C4-2B (cell line): ENCODE data around the gene DISP3.

ENCODE experiments used
- H3K27ac ChIP-seq: fragments of 450-650 bp; 2 replicates; pipeline ENCODE4 v1.5.1; 2017
- CTCF ChIP-seq: fragments of 450-650 bp; conservative IDR thresholded peaks from 2 replicates; pipeline ENCODE4 v1.5.1; 2017; ENCODE audit warnings: mild to moderate bottlenecking
- ZFX ChIP-seq: fragments of 450-650 bp; IDR thresholded peaks from 2 replicates; pipeline ENCODE4 v1.6.1; 2017

Gene DISP3, protein sequence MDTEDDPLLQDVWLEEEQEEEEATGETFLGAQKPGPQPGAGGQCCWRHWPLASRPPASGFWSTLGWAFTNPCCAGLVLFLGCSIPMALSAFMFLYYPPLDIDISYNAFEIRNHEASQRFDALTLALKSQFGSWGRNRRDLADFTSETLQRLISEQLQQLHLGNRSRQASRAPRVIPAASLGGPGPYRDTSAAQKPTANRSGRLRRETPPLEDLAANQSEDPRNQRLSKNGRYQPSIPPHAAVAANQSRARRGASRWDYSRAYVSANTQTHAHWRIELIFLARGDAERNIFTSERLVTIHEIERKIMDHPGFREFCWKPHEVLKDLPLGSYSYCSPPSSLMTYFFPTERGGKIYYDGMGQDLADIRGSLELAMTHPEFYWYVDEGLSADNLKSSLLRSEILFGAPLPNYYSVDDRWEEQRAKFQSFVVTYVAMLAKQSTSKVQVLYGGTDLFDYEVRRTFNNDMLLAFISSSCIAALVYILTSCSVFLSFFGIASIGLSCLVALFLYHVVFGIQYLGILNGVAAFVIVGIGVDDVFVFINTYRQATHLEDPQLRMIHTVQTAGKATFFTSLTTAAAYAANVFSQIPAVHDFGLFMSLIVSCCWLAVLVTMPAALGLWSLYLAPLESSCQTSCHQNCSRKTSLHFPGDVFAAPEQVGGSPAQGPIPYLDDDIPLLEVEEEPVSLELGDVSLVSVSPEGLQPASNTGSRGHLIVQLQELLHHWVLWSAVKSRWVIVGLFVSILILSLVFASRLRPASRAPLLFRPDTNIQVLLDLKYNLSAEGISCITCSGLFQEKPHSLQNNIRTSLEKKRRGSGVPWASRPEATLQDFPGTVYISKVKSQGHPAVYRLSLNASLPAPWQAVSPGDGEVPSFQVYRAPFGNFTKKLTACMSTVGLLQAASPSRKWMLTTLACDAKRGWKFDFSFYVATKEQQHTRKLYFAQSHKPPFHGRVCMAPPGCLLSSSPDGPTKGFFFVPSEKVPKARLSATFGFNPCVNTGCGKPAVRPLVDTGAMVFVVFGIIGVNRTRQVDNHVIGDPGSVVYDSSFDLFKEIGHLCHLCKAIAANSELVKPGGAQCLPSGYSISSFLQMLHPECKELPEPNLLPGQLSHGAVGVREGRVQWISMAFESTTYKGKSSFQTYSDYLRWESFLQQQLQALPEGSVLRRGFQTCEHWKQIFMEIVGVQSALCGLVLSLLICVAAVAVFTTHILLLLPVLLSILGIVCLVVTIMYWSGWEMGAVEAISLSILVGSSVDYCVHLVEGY (N-terminal part only)

DNA sequence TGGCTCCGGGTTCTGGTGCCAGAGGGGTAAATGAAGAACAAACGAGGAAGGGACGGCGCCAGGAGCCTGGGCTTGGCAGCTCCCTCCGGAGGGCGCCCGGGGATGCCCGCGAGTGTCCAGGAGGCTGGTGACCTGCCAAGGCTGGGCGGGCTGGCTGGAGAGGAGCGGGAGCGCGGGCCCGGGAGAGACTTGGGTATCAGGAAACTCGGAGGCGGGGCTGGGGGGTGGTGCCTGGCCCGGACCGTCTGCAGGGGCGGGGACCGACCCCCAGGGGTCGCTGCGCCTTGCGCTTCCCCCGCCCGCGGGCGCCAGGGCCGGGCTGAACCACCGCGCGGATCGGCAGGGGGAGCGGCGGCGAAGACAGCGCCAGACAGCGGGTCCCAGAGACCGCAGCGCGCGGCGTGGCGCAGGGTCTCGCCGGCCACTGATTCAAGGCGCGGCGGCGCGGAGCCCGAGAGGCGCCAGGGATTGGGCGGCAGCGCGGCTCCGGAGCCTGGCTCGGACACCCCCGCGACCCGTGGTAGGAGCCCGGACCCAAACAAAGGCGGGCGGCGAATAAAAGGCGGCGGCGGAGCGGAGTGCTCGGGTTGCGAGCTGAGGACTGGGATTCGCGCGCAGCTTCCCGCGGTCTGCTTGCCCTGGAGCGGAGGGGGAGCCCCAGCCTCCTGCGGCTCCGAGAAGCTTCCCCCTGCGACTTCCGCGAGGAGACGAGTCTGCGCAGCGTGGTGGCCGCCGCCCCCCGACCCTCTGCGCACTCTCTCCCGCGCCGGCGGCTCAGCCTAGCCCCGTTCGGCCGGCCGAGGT lies at the start of gene DISP3:
Gene DISP3 (plus strand): TSS at position 585 of the 804 bp plus-strand sequence. CDS start 21,838 bp downstream, outside the sequence.
- H3K27ac ChIP-seq = peak within 1 kb of the TSS; percentile 60
- peak; percentile 94 for TF ChIP-seq CTCF
- no peak for TF ChIP-seq ZFX

GRCh38 chr1:11429226-11429625 lies 49.7 kb upstream of the DISP3 start:
- TF ChIP-seq ZFX (no peak), CTCF (no peak)
- H3K27ac ChIP-seq = no peak overlapping the region

GRCh38 chr1:11429935-11430334 lies 49.0 kb upstream of the DISP3 start:
- H3K27ac ChIP-seq = no peak overlapping the region
- no peak for TF ChIP-seq ZFX
- TF ChIP-seq CTCF = no peak

DNA sequence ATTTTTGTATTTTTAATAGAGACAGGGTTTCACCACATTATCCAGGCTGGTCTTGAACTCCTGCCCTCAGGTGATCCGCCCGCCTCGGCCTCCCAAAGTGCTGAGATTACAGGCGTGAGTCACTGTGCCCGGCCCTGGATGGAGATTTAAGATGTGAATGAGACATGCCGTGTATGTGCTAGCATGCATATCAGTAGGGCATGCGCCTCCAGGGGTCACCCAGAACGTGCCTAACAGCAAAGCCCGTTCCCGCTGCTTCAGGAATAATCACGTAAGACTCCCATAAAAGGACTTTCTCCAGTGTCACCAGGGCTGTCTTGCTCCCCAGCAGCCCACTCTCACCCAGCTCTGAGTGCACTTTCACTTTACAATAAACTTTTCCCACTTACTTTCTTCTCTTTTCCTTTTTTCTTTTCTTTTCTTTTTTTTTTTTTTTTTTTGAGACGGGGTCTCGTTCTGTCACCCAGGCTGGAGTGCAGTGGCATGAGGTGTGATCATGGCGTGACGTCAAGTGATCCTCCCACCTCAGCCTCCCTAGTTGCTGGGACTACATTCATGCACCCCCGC lies 46.9 kb upstream of the DISP3 start:
- H3K27ac ChIP-seq = no peak overlapping the region
- no peak for TF ChIP-seq ZFX
- no peak for TF ChIP-seq CTCF

DNA sequence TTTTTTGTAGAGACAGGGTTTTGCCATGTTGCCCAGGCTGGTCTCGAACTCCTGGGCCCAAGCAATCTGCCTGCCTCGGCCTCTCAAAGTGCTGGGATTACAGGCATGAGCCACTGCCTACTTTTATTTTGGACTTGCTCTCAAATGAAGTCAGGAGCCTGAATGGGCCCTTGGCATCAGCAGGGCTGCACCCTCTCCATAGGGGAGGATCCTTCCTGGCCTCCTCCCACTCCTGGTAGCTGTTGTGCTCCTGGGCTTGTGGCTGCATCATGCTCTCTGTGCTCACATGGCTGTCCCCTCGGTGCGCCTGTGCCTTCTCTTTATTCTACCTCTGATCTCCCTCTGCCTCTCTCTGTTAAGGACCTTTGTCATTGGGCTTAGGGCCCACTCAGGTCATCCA lies 46.4 kb upstream of the DISP3 start:
- no peak for TF ChIP-seq CTCF
- no peak for TF ChIP-seq ZFX
- H3K27ac ChIP-seq = no peak overlapping the region

DNA sequence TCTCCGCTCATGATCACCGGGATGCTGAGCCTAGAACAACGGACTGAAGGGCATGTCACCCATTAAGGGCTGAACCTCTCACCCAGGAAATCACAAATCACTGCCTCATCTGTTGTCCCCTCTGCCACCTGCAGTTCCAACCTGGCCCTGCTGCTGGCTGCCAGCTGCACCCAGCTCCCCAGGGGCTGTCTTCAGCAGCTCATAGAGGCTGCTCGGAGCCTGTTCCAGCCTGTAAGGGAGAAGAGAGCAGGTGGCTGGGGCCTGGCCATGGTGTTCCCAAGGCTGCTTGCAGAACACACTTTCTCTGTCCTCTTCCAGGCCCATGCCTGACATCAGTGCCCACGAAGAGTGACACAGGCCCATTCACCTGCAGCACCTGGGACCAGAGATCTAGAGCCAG lies 44.5 kb upstream of the DISP3 start:
- H3K27ac ChIP-seq = no peak overlapping the region
- no peak for TF ChIP-seq CTCF
- TF ChIP-seq ZFX = no peak
